Caco-2 (cell line): ENCODE results near the gene NDUFS3. TPM values are rescaled to one million over a fixed set of nuclear protein-coding genes. Genes with fewer than 3 reads are reported as not detected.

Experiments
- BruUV-seq: library from RNA; stranded (reverse); fragments of 400-500 nt; replicated peaks from 2 replicates; lab custom pipeline; 2021; lab: Mats Ljungman, UMichigan
- CTCF ChIA-PET: fragments of 300-600 bp; sonication (Branson Sonifier 250); formaldehyde crosslinking; loops from one replicate; lab custom pipeline; 2022; ENCODE audit warnings: antibody characterized with exemption; lab: Charles Lee
- POLR2A ChIA-PET: fragments of 300-600 bp; sonication (Branson Sonifier 250); formaldehyde crosslinking; loops from one replicate; lab custom pipeline; 2022; ENCODE audit warnings: antibody characterized with exemption; lab: Charles Lee
- DNase-seq, 2 experiments: peaks; one replicate each; pipeline versions ENCODE4 v3.0.0 to v3.0.0-alpha.2; 2020 to 2022
- H3K27me3 ChIP-seq: replicated peaks from 2 replicates; pipeline ENCODE4 v1.6.0; 2011; ENCODE audit warnings: low read length; ENCODE audit not compliant: control insufficient read depth, insufficient read depth
- H3K36me3 ChIP-seq: 2 replicates; pipeline ENCODE4 v1.5.1; 2011; ENCODE audit warnings: low read length; ENCODE audit not compliant: control insufficient read depth, insufficient read depth
- H3K4me1 ChIP-seq: fragments of 250-450 bp; sonication (Bioruptor Pico); 2 replicates; pipeline ENCODE4 v1.5.1; 2020; ENCODE audit warnings: mild to moderate bottlenecking
- H3K4me3 ChIP-seq: 2 replicates; pipeline ENCODE4 v1.5.1; 2011; ENCODE audit warnings: low read depth, mild to moderate bottlenecking, control low read depth, low read length
- H3K9me3 ChIP-seq: fragments of 250-450 bp; sonication (Bioruptor Pico); 2 replicates; pipeline ENCODE4 v1.5.1; 2020; ENCODE audit warnings: mild to moderate bottlenecking, moderate library complexity
- H3K27ac Mint-ChIP-seq: one replicate; pipeline ENCODE4 v1.8.0; 2022; ENCODE audit warnings: mixed read lengths; ENCODE audit not compliant: unreplicated experiment
- H3K27me3 Mint-ChIP-seq: one replicate; pipeline ENCODE4 v1.8.0; 2022; ENCODE audit warnings: mixed read lengths; ENCODE audit not compliant: insufficient read depth, unreplicated experiment
- H3K36me3 Mint-ChIP-seq: one replicate; pipeline ENCODE4 v1.8.0; 2022; ENCODE audit warnings: mild to moderate bottlenecking, mixed read lengths; ENCODE audit not compliant: insufficient read depth, unreplicated experiment
- H3K4me1 Mint-ChIP-seq: one replicate; pipeline ENCODE4 v1.8.0; 2022; ENCODE audit warnings: low read depth, mixed read lengths; ENCODE audit not compliant: unreplicated experiment
- H3K4me3 Mint-ChIP-seq: one replicate; pipeline ENCODE4 v1.8.0; 2022; ENCODE audit warnings: mild to moderate bottlenecking, moderate library complexity, mixed read lengths; ENCODE audit not compliant: unreplicated experiment
- H3K9me3 Mint-ChIP-seq: one replicate; pipeline ENCODE4 v1.8.0; 2022; ENCODE audit warnings: mixed read lengths; ENCODE audit not compliant: unreplicated experiment
- CTCF ChIP-seq, 2 experiments: fragments of 200-600 bp in 1 of 2; IDR thresholded peaks; 1 replicate in 1 of 2; 2 replicates in 1 of 2; pipeline versions ENCODE4 v1.5.1 to v1.8.0; 2011 to 2022; ENCODE audit warnings: antibody characterized with exemption in 1 of 2, control low read depth in 1 of 2, inconsistent platforms in 1 of 2, low read depth in 1 of 2, low read length in 1 of 2, mild to moderate bottlenecking in 1 of 2, moderate library complexity in 1 of 2; ENCODE audit not compliant: insufficient read depth in 1 of 2, severe bottlenecking in 1 of 2, unreplicated experiment in 1 of 2
- intact Hi-C: fragments of 100-400 bp; cut with micrococcal nuclease; formaldehyde crosslinking; loops from one replicate; pipeline ENCODE4 v1.10.0; 2022; ENCODE audit not compliant: unreplicated experiment
- total RNA-seq: library from RNA; stranded (reverse); gene quantifications from 2 replicates; pipeline ENCODE4 v1.2.3, GENCODE V29; 2022

The NDUFS3 gene
- total RNA-seq, 1 experiment from 2014 or later, result 185 TPM

GRCh38 chr11:47628026-47628425, 49.2 kb downstream of the NDUFS3 start:
- no peaks in the 10 kb centered on the region for H3K4me1 Mint-ChIP-seq
- no peaks in the 10 kb centered on the region for H3K9me3 ChIP-seq
- no peaks in the 10 kb centered on the region for H3K27me3 Mint-ChIP-seq
- intact Hi-C loops, result no loop called here
- DNase-seq, result no peak
- ChIA-PET POLR2A (no interaction called here), CTCF (interaction anchor here (1.2 kb wide), 1 partner anchor 156 kb away, joined by 5 read pairs; no protein-coding TSS in a partner anchor)
- no peak overlapping the region for H3K27ac Mint-ChIP-seq
- H3K9me3 Mint-ChIP-seq, result no peaks in the 10 kb centered on the region
- H3K27me3 ChIP-seq, result no peaks in the 10 kb centered on the region
- no peak overlapping the region for H3K4me3 ChIP-seq
- H3K36me3 ChIP-seq, result peaks cover 3% of the 10 kb centered on the region
- no peak overlapping the region for H3K4me3 Mint-ChIP-seq
- TF ChIP-seq CTCF (IDR thresholded peaks at IDR 0.05; ENCODE audit: insufficient read depth in 1 of 2, low read depth in 1 of 2, low read length in 1 of 2, severe bottlenecking in 1 of 2, unreplicated experiment in 1 of 2), result no peak
- H3K4me1 ChIP-seq, result peaks cover 6% of the 10 kb centered on the region; the same call in 1 of the 2 replicates
- peaks cover 88% of the 10 kb centered on the region for H3K36me3 Mint-ChIP-seq
- no TSS peak for BruUV-seq

- CTCF ChIA-PET, result no interaction called here
- peaks cover 2% of the 10 kb centered on the region; the same call in 1 of the 2 replicates for H3K36me3 ChIP-seq
- no peak overlapping the region for H3K4me3 ChIP-seq
- H3K9me3 ChIP-seq, result no peaks in the 10 kb centered on the region
- no peaks in the 10 kb centered on the region for H3K27me3 ChIP-seq
- no peak overlapping the region for H3K27ac Mint-ChIP-seq
- H3K27me3 Mint-ChIP-seq, result no peaks in the 10 kb centered on the region
- BruUV-seq, result no TSS peak
- no peak overlapping the region for H3K4me3 Mint-ChIP-seq
- POLR2A ChIA-PET, result no interaction called here
- DNase-seq, result no peak
- TF ChIP-seq CTCF (IDR thresholded peaks at IDR 0.05; ENCODE audit: insufficient read depth in 1 of 2, low read depth in 1 of 2, low read length in 1 of 2, severe bottlenecking in 1 of 2, unreplicated experiment in 1 of 2), result no peak
- peaks cover 6% of the 10 kb centered on the region; the same call in 1 of the 2 replicates for H3K4me1 ChIP-seq
- peaks cover 93% of the 10 kb centered on the region for H3K36me3 Mint-ChIP-seq
- intact Hi-C loops, result no loop called here
- H3K9me3 Mint-ChIP-seq, result no peaks in the 10 kb centered on the region
- no peaks in the 10 kb centered on the region for H3K4me1 Mint-ChIP-seq
Measured at GRCh38 chr11:47631473-47631872, 52.6 kb downstream of the NDUFS3 start.

Other genes starting within 250 kb of the NDUFS3 start
- gene MYBPC3, start 226.4 kb upstream of the NDUFS3 start, total RNA-seq, result not detected in 2 replicates
- not detected in 2 replicates for gene SPI1, start 200.5 kb upstream of the NDUFS3 start, total RNA-seq
- gene SLC39A13, start 170.5 kb upstream of the NDUFS3 start, total RNA-seq, result 27.1 and 30.8 TPM in 2 replicates
- 191 and 196 TPM in 2 replicates for gene PSMC3, start 152.6 kb upstream of the NDUFS3 start, total RNA-seq
- gene RAPSN, start 129.9 kb upstream of the NDUFS3 start, total RNA-seq, result 0.93 and 2.0 TPM in 2 replicates
- gene CELF1, start 25.9 kb upstream of the NDUFS3 start, total RNA-seq, result 146 and 152 TPM in 2 replicates
- 100 and 108 TPM in 2 replicates for gene PTPMT1, start 13.5 kb upstream of the NDUFS3 start, total RNA-seq
- 11.9 and 12.5 TPM in 2 replicates for gene KBTBD4, start 104 bp upstream of the NDUFS3 start, total RNA-seq
- gene FAM180B, start 7.6 kb downstream of the NDUFS3 start, total RNA-seq, result not detected in 2 replicates
- 0.63 and 0.75 TPM in 2 replicates for gene C1QTNF4, start 15.3 kb downstream of the NDUFS3 start, total RNA-seq
- gene MTCH2, start 63.5 kb downstream of the NDUFS3 start, total RNA-seq, result 165 and 167 TPM in 2 replicates
- gene AGBL2, start 136.3 kb downstream of the NDUFS3 start, total RNA-seq, result 2.9 and 3.4 TPM in 2 replicates
- 104 and 112 TPM in 2 replicates for gene FNBP4, start 188.3 kb downstream of the NDUFS3 start, total RNA-seq